ENCODE results near the gene MINDY3. TPM values are rescaled to one million over a fixed set of nuclear protein-coding genes. Genes with fewer than 3 reads are reported as not detected.

The MINDY3 gene
- total RNA-seq, 2 experiments from 2014 or later, result 22.3 to 26.0 TPM

DNA sequence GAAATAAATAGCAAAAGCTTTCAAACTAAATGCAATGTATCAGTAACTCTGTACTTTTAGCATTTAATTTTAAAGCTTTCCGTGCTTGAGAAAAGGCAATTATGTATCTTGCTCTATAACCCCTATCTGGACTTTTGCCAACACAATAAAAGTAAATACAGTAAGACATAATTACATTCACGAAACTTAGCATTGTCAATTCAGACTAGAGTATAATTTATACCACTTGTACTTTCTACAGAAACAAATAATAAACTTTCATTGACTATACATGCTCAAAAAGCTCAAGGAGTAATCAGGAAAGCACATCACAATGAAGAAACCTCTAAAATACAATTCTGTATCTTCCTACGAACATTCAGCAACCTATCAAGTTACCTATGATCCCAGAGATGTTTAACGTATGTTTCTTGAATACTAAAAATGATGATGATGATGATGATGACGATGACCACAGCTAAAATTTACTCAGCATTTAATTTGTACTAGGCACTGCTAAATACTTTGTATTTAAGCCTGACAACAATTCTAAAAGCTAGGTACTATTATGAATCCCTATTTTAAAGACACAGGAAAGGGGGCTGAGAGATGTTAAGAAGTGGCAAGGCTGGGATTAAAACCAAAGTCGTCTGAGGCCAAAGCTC lies 44.9 kb downstream of the MINDY3 start:
- CTCF ChIA-PET, result interaction anchor here (1.0 to 1.3 kb wide), 2 partner anchors 9 to 15 kb away, joined by 4 read pairs; no protein-coding TSS in a partner anchor
- Mint-ChIP-seq H3K27ac (no peak overlapping the region), H3K4me3 (no peak overlapping the region), H3K4me1 (no peaks in the 10 kb centered on the region), H3K27me3 (no peaks in the 10 kb centered on the region), H3K36me3 (ENCODE audit: low read depth) (peaks cover 22% of the 10 kb centered on the region), H3K9me3 (no peaks in the 10 kb centered on the region)
- DNase-seq, result no peak
- POLR2A ChIA-PET, result no interaction called here

DNA sequence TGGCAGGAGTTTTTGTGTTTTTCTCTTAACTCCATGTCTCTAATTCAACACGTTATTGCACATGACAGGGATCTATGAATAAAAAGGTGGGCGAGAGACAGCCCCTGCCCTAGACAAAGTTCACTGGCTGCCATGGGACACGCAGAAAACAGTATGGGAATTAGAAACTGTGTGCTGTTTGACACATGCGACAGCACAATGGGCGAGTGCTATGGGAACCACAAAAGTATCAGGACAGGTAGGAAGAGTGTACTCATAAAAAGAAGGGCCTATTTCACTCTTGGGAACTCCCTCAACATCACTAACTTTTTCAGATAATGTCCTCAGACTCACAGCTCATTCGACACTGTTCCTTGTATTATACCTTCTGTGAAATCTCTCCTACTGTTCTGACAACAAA lies 45.7 kb downstream of the MINDY3 start:
- no peaks in the 10 kb centered on the region for H3K4me1 Mint-ChIP-seq
- ChIA-PET POLR2A (no interaction called here), CTCF (interaction anchor here (1.3 kb wide), 1 partner anchor 14 kb away, joined by 4 read pairs; no protein-coding TSS in a partner anchor)
- DNase-seq, result no peak
- H3K4me3 Mint-ChIP-seq, result no peak overlapping the region
- H3K36me3 Mint-ChIP-seq (ENCODE audit: low read depth), result peaks cover 23% of the 10 kb centered on the region
- no peak overlapping the region for H3K27ac Mint-ChIP-seq
- H3K9me3 Mint-ChIP-seq, result no peaks in the 10 kb centered on the region
- no peaks in the 10 kb centered on the region for H3K27me3 Mint-ChIP-seq

DNA sequence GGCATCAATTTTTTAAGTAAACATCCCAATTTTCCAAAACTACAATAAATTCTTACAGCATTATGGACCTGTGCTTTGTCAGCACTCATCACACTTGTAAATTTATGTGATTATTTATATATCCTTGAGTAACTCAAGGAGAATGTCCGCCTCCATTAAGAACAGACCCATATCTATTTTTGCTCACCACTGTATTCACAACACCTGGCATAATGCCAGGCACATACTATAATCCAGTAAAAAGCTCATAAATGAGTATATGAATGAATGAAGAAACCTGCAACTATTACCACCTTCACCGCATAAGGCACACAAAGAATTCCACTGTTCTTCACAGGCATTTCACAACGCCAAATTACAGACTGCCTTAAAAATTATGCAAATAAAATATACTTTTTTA lies 46.9 kb downstream of the MINDY3 start:
- POLR2A ChIA-PET, result no interaction called here
- Mint-ChIP-seq H3K36me3 (ENCODE audit: low read depth) (peaks cover 18% of the 10 kb centered on the region), H3K27ac (no peak overlapping the region), H3K9me3 (no peaks in the 10 kb centered on the region), H3K27me3 (no peaks in the 10 kb centered on the region), H3K4me3 (no peak overlapping the region), H3K4me1 (no peaks in the 10 kb centered on the region)
- CTCF ChIA-PET, result no interaction called here
- DNase-seq, result no peak

DNA sequence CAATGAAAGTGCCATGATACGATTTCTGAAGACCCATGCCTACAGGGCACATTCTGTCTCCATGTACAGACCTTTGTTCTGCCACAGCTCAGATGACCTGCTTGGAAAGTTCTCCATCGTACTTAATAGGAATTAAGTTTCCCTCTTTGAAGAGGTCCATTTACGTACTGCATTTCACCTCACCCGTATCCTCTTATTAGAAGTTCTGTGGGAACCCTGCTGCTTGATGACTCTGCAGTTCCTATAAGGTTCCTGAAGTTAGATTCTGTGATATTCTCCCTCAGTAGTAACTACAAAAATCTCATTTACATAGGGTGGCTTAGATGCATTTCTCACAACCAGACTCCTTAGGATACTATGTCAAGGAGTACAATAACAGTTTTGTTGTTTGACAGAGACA lies 50.9 kb downstream of the MINDY3 start:
- Mint-ChIP-seq H3K27ac (no peak overlapping the region), H3K9me3 (no peaks in the 10 kb centered on the region), H3K4me1 (no peaks in the 10 kb centered on the region), H3K36me3 (ENCODE audit: low read depth) (peaks cover 17% of the 10 kb centered on the region), H3K4me3 (no peak overlapping the region), H3K27me3 (no peaks in the 10 kb centered on the region)
- DNase-seq, result no peak
- ChIA-PET CTCF (no interaction called here), POLR2A (no interaction called here)

DNA sequence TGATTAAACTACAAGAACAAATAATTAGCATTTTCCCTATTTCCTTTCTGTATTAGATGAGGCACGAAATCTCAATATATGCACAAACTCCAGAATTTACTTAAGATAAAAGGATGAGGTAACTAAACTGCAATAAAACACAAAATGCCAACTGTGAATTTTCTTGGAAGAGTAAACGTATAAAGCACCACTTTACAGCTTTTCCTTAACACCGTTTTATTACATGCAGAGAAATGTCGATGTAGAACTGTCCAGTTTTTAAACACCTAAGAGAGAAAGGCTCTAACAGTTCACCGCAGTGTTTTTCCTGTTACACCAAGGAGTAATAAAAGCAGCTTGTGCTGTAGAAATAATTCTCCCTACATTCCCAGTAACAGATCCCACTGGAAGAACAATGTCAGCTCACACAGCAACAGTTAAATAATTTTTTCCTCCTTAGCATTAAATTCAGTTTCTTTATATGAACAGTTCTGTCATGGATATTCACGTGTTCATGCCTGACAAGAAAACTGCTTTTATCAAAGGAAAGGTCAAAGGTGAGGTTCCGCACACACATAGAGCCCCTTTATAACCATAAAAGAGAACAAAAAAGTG lies 52.0 kb downstream of the MINDY3 start:
- H3K4me3 Mint-ChIP-seq, result no peak overlapping the region
- no peaks in the 10 kb centered on the region for H3K27me3 Mint-ChIP-seq
- no peaks in the 10 kb centered on the region for H3K9me3 Mint-ChIP-seq
- ChIA-PET CTCF (no interaction called here), POLR2A (no interaction called here)
- no peaks in the 10 kb centered on the region for H3K4me1 Mint-ChIP-seq
- peaks cover 17% of the 10 kb centered on the region for H3K36me3 Mint-ChIP-seq (ENCODE audit: low read depth)
- no peak overlapping the region for H3K27ac Mint-ChIP-seq
- DNase-seq, result no peak

DNA sequence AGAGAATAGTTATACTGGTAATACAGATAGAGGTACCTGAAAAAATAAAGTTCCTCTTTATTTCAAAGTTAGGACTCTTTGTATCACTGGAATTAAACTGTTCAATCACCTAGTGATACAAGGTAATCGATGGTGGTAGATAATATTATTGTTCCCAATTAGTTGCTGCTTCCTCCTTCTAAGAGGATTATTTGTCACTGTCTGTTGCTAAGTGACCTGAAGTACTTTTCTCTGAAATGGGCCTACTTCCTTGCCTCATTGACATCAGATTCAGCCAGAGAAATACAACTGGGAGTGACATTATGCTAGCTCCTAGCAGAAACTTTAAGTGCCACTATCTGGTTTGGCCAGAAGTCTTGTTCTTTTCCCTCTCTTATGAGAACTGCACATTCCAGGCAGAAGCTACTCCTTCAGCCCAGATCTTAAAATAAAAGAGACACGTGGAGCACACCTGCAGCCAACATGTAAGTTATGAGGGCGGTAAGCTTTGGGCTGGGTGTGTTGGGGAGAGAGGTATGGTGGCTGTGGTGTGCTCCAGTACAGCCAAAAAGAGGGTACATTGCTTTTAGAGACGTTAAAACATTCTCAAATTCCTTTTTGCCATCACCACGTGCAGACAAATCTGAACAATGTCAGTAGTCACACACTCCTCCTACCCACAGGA lies 54.8 kb downstream of the MINDY3 start:
- DNase-seq, result no peak
- Mint-ChIP-seq H3K4me3 (no peak overlapping the region), H3K9me3 (peaks cover 7% of the 10 kb centered on the region), H3K27ac (no peak overlapping the region), H3K36me3 (ENCODE audit: low read depth) (peaks cover 37% of the 10 kb centered on the region), H3K27me3 (no peaks in the 10 kb centered on the region), H3K4me1 (no peaks in the 10 kb centered on the region)
- POLR2A ChIA-PET, result no interaction called here
- CTCF ChIA-PET, result interaction anchor here (0.7 to 1.2 kb wide), 2 partner anchors 11 to 15 kb away, joined by 3 read pairs; no protein-coding TSS in a partner anchor

DNA sequence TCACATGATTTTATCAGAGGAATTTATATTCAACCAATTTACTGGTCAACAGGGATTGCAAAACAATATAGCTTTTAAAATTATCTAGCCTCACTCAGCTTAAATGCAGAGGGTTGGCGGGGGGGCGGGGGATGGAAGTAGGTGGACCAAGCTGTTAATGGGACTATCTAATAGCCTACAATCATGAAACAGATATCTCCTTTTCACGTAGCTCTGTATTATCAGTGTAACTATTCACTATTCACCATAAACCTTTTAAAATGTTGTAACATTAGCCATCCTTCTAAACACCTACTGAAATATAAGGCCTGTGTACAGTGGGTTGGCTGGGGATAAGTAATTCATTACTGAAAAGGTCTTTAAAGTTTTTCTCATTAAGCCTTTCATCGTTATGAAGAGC lies 56.2 kb downstream of the MINDY3 start:
- Mint-ChIP-seq H3K9me3 (peaks cover 9% of the 10 kb centered on the region), H3K27me3 (no peaks in the 10 kb centered on the region), H3K4me3 (no peak overlapping the region), H3K27ac (no peak overlapping the region), H3K4me1 (no peaks in the 10 kb centered on the region), H3K36me3 (ENCODE audit: low read depth) (peaks cover 43% of the 10 kb centered on the region)
- no peak for DNase-seq
- ChIA-PET CTCF (interaction anchor here (1.2 kb wide), 1 partner anchor 21 kb away, joined by 3 read pairs; no protein-coding TSS in a partner anchor), POLR2A (no interaction called here)

DNA sequence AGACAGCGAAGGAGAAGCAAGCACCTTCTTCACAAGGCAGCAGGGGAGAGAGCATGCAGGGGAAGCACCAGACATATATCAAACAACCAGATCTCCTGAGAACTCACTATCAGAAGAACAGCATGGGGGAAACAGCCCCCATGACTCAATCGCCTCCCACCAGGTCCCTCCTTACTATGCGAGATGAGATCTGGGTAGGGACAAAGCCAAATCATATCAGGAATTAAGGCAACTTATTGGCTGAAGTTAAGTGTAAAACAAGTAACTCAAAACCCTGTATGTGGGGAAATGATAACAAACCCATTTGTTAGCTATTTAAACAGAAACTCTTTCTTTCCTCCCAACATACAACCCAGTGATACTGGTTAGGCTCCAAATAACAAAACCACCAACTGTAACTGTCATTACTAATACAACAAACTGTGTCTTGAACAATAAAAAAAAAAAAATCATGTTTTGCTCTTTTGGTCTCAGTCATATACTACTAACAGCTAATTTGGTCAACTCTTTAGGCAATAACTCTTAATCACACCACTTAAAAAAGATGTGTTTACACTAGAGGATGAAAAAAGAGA lies 57.8 kb downstream of the MINDY3 start:
- H3K9me3 Mint-ChIP-seq, result peaks cover 9% of the 10 kb centered on the region
- no peaks in the 10 kb centered on the region for H3K27me3 Mint-ChIP-seq
- ChIA-PET POLR2A (no interaction called here), CTCF (no interaction called here)
- H3K36me3 Mint-ChIP-seq (ENCODE audit: low read depth), result peaks cover 43% of the 10 kb centered on the region
- H3K4me3 Mint-ChIP-seq, result no peak overlapping the region
- no peak for DNase-seq
- no peaks in the 10 kb centered on the region for H3K4me1 Mint-ChIP-seq
- no peak overlapping the region for H3K27ac Mint-ChIP-seq

DNA sequence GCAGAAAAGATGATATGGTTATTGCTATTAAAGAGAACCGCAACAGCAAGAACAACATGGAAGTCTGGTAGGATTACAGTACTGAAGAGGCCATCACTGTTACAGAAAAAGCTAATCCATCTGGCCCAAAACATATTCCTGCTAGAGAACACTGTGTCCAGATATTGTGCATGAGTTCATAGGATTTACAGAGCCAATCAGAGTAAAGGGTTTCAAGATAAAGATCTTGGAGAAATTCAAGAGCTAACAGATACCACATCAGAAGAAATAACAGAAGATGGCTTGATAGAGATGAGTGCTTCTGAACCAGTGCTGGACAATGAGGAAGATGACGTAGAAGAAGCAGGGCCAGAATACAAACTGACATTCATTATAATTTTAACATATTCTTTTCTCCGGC lies 58.7 kb downstream of the MINDY3 start:
- Mint-ChIP-seq H3K4me3 (no peak overlapping the region), H3K4me1 (peaks cover 3% of the 10 kb centered on the region), H3K9me3 (peaks cover 9% of the 10 kb centered on the region), H3K27ac (no peak overlapping the region), H3K27me3 (no peaks in the 10 kb centered on the region), H3K36me3 (ENCODE audit: low read depth) (peaks cover 40% of the 10 kb centered on the region)
- ChIA-PET CTCF (no interaction called here), POLR2A (no interaction called here)
- DNase-seq, result no peak

DNA sequence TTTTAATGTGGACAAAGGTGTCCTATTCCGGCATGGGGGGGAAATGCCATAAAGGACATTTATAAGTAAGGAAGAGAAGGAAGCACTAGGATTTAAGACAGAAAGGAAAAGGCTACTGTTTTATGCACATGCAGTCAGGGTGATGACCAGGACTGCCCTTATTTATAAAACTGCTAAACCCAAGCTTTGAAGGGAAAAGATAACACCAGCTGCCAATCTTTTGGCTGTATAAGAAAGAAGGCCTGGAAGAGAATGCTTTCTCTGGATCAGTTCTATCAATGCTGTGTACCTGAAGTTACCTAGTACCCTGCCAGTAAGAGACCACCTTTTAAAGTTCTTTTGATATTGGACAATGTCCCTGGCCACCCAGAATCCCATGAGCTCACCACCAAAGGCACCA lies 59.2 kb downstream of the MINDY3 start:
- H3K27ac Mint-ChIP-seq, result no peak overlapping the region
- DNase-seq, result no peak
- CTCF ChIA-PET, result interaction anchor here (1.4 kb wide), 1 partner anchor 14 kb away, joined by 4 read pairs; no protein-coding TSS in a partner anchor
- peaks cover 4% of the 10 kb centered on the region for H3K4me1 Mint-ChIP-seq
- POLR2A ChIA-PET, result no interaction called here
- no peak overlapping the region for H3K4me3 Mint-ChIP-seq
- no peaks in the 10 kb centered on the region for H3K27me3 Mint-ChIP-seq
- peaks cover 40% of the 10 kb centered on the region for H3K36me3 Mint-ChIP-seq (ENCODE audit: low read depth)
- peaks cover 9% of the 10 kb centered on the region for H3K9me3 Mint-ChIP-seq

DNA sequence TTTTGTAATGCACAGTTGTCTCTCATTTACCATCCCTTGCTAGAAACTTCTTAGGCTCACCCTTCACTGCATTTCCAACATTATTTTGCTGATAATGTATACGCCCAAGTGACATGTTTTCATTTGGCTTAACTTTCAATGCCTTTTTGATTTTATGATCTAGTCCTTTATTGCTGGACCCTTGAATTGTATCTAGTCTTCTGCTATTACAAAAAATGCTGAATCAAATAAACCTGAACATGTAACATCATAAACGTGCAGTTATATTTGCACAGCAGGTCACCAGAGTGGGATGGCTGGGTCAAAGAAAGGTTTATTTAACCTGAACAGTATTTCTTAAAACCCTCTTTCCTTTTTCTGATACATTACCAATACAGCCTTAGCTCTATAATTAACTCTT lies 63.0 kb downstream of the MINDY3 start:
- ChIA-PET POLR2A (no interaction called here), CTCF (interaction anchor here (0.6 kb wide), 1 partner anchor 646 kb away, joined by 3 read pairs; no protein-coding TSS in a partner anchor)
- no peak for DNase-seq
- peaks cover 4% of the 10 kb centered on the region for H3K4me1 Mint-ChIP-seq
- H3K9me3 Mint-ChIP-seq, result peaks cover 7% of the 10 kb centered on the region
- peaks cover 38% of the 10 kb centered on the region for H3K36me3 Mint-ChIP-seq (ENCODE audit: low read depth)
- no peak overlapping the region for H3K4me3 Mint-ChIP-seq
- H3K27ac Mint-ChIP-seq, result no peak overlapping the region
- no peaks in the 10 kb centered on the region for H3K27me3 Mint-ChIP-seq

DNA sequence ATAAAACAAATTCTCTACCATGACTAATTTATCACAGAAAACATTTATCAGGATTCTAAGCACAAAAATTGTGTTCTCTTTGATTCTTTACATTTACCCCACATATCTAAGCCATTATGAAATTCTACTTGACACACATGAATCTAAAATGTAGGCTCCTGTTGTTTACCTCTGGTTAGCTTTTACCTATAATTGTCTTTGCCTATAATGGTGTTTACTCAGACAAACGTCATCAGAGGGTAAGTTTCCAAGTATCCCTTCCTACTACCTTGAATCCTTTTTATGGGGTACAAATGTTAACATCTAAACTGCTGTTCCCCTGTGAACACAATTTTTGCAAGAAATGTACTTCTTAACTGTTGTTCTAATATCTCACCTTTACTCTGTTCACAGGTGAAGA lies 63.5 kb downstream of the MINDY3 start:
- Mint-ChIP-seq H3K27ac (no peak overlapping the region), H3K9me3 (peaks cover 7% of the 10 kb centered on the region), H3K36me3 (ENCODE audit: low read depth) (peaks cover 35% of the 10 kb centered on the region), H3K4me3 (no peak overlapping the region), H3K4me1 (peaks cover 4% of the 10 kb centered on the region), H3K27me3 (no peaks in the 10 kb centered on the region)
- ChIA-PET CTCF (no interaction called here), POLR2A (no interaction called here)
- DNase-seq, result no peak

DNA sequence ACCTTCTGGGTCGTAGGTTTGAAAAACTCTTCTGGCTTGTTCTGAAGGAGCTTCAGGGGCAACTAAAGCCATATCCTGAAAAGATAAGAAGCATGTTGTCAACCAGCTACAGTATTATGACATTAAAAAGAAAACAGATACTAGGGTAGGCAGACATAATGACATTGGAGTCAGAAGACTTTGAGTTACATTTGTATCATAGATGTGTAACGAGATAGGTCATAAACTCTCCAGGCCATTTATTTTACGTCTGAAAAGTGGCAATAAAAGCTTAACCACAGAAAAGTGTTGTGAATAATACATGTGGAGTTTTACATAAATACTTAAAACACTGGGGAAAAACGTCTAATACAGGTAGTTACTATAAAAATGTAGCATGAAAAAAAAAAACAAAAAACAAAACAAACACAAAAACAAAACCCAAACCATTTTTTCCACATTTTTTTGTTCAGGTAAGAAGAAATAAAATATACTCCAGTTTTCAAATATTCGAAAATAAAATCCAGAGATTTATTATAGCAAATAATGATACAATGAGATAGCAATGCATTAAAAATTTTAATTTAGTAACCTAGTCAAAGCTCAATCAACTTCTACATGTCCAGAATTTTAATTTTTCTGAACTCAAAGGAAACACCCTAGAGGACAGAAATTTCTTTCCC lies 64.1 kb downstream of the MINDY3 start:
- Mint-ChIP-seq H3K4me3 (no peak overlapping the region), H3K4me1 (peaks cover 4% of the 10 kb centered on the region), H3K36me3 (ENCODE audit: low read depth) (peaks cover 35% of the 10 kb centered on the region), H3K9me3 (peaks cover 7% of the 10 kb centered on the region), H3K27ac (no peak overlapping the region), H3K27me3 (no peaks in the 10 kb centered on the region)
- POLR2A ChIA-PET, result no interaction called here
- CTCF ChIA-PET, result no interaction called here
- DNase-seq, result no peak
